ENCODE measurements around the gene ATP8B1. TPM values are rescaled to one million over a fixed set of nuclear protein-coding genes. Genes with fewer than 3 reads are reported as not detected.

The ATP8B1 gene
- total and polyA plus RNA-seq, 2 of the 8 experiments (the other 6 are each of a cell fraction or from before 2014, with no cell fraction given), result 1.1 to 4.6 TPM

DNA sequence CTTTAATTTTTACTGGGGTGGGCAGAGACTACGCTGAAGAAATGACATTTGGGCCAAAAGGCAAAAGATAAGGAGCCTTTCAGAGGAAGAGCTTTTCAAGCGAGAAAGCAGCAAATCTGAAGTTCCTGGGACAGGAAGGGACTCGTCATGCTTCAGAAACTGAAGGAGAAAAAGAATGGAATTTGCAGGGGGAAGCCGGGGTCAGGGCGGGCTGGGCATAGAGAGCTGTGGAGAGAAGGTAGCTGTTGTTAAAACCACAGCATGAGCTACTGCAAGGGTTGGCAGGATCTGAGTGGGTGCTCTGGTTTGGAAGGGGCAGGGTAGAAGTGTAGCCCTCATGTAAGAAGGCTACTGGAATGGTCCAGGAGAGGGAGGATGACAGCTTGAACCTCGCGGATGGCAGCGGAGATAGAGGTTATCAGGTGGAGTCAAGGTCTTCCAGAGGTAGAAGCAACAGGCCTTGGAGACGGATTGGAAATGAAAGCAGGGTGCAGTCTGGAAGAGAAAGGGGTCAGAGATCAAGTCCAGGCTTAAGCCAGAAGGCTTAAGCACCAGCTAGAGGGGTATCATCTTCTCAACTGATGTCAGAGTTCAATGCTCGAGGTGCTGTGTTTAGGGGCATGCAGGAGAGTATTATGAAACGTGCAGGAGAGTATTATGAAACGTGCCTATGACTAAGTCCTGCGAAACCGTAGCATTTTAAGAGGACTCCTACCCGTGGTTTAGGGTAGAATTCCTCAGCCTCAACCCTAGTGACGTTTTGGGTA, 18.9 kb downstream of the ATP8B1 start (continued):
- no peak for TF ChIP-seq GTF2F1 (IDR thresholded peaks at IDR 0.05; ENCODE audit: borderline replicate concordance, low read depth, low read length)
- TF ChIP-seq SIN3A (conservative IDR thresholded peaks at IDR 0.05 in 1 of 2, IDR thresholded peaks at IDR 0.05 in 1 of 2; ENCODE audit: low read depth in 1 of 2, low read length in 2 of 2), result no peak
- TF ChIP-seq ZNF274 (IDR thresholded peaks at IDR 0.05; ENCODE audit: borderline replicate concordance, extremely low read depth, low read length), result no peak
- no peak for TF ChIP-seq TCF12 (IDR thresholded peaks at IDR 0.05; ENCODE audit: low read depth, low read length)
- no peak for TF ChIP-seq BCL11A (IDR thresholded peaks at IDR 0.05; ENCODE audit: low read depth in 2 of 2, low read length in 2 of 2)
- no peak for TF ChIP-seq PHF8 (conservative IDR thresholded peaks at IDR 0.05; ENCODE audit: low read depth, low read length)
- TF ChIP-seq EP300 (IDR thresholded peaks at IDR 0.05; ENCODE audit: borderline replicate concordance in 1 of 2, low read depth in 2 of 2, low read length in 2 of 2), result no peak
- TF ChIP-seq SAP30 (IDR thresholded peaks at IDR 0.05; ENCODE audit: insufficient read depth, insufficient replicate concordance, low read length), result no peak
- no peak for TF ChIP-seq JUN (IDR thresholded peaks at IDR 0.05; ENCODE audit: low read depth, low read length)

Measured in H1 (cell line).